PC-9 (cell line): ENCODE measurements around the gene LDHB. TPM values are rescaled to one million over a fixed set of nuclear protein-coding genes. Genes with fewer than 3 reads are reported as not detected.

Source experiments
- BruUV-seq: library from RNA; stranded (reverse); fragments of 400-500 nt; replicated peaks from 2 replicates; lab custom pipeline; 2021; lab: Mats Ljungman, UMichigan
- CTCF ChIA-PET: fragments of 300-600 bp; sonication (Branson Sonifier 250); formaldehyde crosslinking; loops from one replicate; lab custom pipeline; 2022; ENCODE audit warnings: antibody characterized with exemption; lab: Charles Lee
- POLR2A ChIA-PET: fragments of 300-600 bp; sonication (Branson Sonifier 250); formaldehyde crosslinking; loops from one replicate; lab custom pipeline; 2022; ENCODE audit warnings: antibody characterized with exemption; ENCODE audit not compliant: unreplicated experiment; lab: Charles Lee
- DNase-seq, 2 experiments: peaks; one replicate each; pipeline versions ENCODE4 v3.0.0 to v3.0.0-alpha.2; 2015 to 2022; ENCODE audit warnings: mixed read lengths in 1 of 2
- H2AFZ ChIP-seq: fragments of 200-600 bp; sonication (generic); 2 replicates; pipeline ENCODE4 v1.8.1; 2017; ENCODE audit warnings: antibody characterized with exemption
- H3F3A ChIP-seq: fragments of 200-600 bp; sonication (generic); 2 replicates; pipeline ENCODE4 v1.8.1; 2017; ENCODE audit warnings: antibody characterized with exemption, mild to moderate bottlenecking, low read depth; ENCODE audit not compliant: insufficient read depth
- H3K27ac ChIP-seq: fragments of 200-600 bp; sonication (generic); 2 replicates; pipeline ENCODE4 v1.6.1; 2016; ENCODE audit warnings: mixed run types
- H3K27me3 ChIP-seq: fragments of 200-600 bp; sonication (generic); 2 replicates; pipeline ENCODE4 v1.6.1; 2016; ENCODE audit warnings: low read depth, mixed run types; ENCODE audit not compliant: insufficient read depth
- H3K36me3 ChIP-seq: fragments of 200-600 bp; sonication (generic); 2 replicates; pipeline ENCODE4 v1.6.1; 2016; ENCODE audit warnings: low read depth, mixed run types
- H3K4me1 ChIP-seq: fragments of 200-600 bp; sonication (generic); replicated peaks from 2 replicates; pipeline ENCODE4 v1.6.1; 2016; ENCODE audit warnings: mixed run types; ENCODE audit not compliant: insufficient read depth
- H3K4me2 ChIP-seq: fragments of 200-600 bp; sonication (generic); 2 replicates; pipeline ENCODE4 v1.6.1; 2017; ENCODE audit warnings: mixed run types
- H3K4me3 ChIP-seq: fragments of 200-600 bp; sonication (generic); 2 replicates; pipeline ENCODE4 v1.6.1; 2016; ENCODE audit warnings: mixed run types
- H3K79me2 ChIP-seq: fragments of 200-600 bp; sonication (generic); 2 replicates; pipeline ENCODE4 v1.6.1; 2017; ENCODE audit warnings: low read depth, mixed run types
- H3K9me2 ChIP-seq: fragments of 200-600 bp; sonication (generic); 2 replicates; pipeline ENCODE4 v1.8.1; 2017; ENCODE audit warnings: mild to moderate bottlenecking; ENCODE audit not compliant: insufficient read depth
- H3K9me3 ChIP-seq: fragments of 200-600 bp; sonication (generic); 2 replicates; pipeline ENCODE4 v1.8.1; 2016; ENCODE audit warnings: low read depth; ENCODE audit not compliant: insufficient read depth
- H4K20me1 ChIP-seq: fragments of 200-600 bp; sonication (generic); 2 replicates; pipeline ENCODE4 v1.8.1; 2017; ENCODE audit not compliant: insufficient read depth
- CTCF ChIP-seq: fragments of 200-600 bp; sonication (generic); conservative IDR thresholded peaks from 2 replicates; pipeline ENCODE4 v1.6.1; 2017; ENCODE audit warnings: mixed run types, antibody characterized with exemption, mild to moderate bottlenecking, moderate library complexity
- EZH2 ChIP-seq: fragments of 200-600 bp; sonication (generic); IDR thresholded peaks from 2 replicates; pipeline ENCODE4 v1.8.0; 2017; ENCODE audit warnings: antibody characterized with exemption, low read depth
- intact Hi-C: fragments of 100-400 bp; cut with micrococcal nuclease; formaldehyde crosslinking; loops from one replicate; pipeline ENCODE4 v1.10.0; 2022; ENCODE audit not compliant: unreplicated experiment
- total RNA-seq: library from RNA; stranded (reverse); gene quantifications from 2 replicates; pipeline ENCODE4 v1.2.3, GENCODE V29; 2021

Gene LDHB
- total RNA-seq, 1 experiment from 2014 or later, result 994 TPM

GRCh38 chr12:21683115-21683514 is 25.5 kb upstream of the LDHB start:
- no peaks in the 10 kb centered on the region; the same call in 1 of the 2 replicates for H4K20me1 ChIP-seq
- CTCF ChIA-PET, result no interaction called here
- H3K79me2 ChIP-seq, result no peaks in the 10 kb centered on the region
- BruUV-seq, result no TSS peak
- intact Hi-C loops, result loop anchor here (5.0 to 10.0 kb wide), 3 partner anchors 371 to 1038 kb away; no protein-coding TSS in a partner anchor
- no peaks in the 10 kb centered on the region for H3K36me3 ChIP-seq
- H3F3A ChIP-seq, result no peaks in the 10 kb centered on the region
- TF ChIP-seq CTCF, result no peak
- no peak for TF ChIP-seq EZH2
- H3K27ac ChIP-seq, result no peak overlapping the region
- H3K9me2 ChIP-seq, result no peaks in the 10 kb centered on the region
- H2AFZ ChIP-seq, result no peak overlapping the region
- H3K4me2 ChIP-seq, result no peak overlapping the region
- H3K4me1 ChIP-seq, result no peaks in the 10 kb centered on the region
- no peaks in the 10 kb centered on the region for H3K9me3 ChIP-seq
- POLR2A ChIA-PET, result no interaction called here
- DNase-seq, result no peak
- H3K4me3 ChIP-seq, result no peak overlapping the region
- no peaks in the 10 kb centered on the region for H3K27me3 ChIP-seq

GRCh38 chr12:21678959-21679358 is 21.3 kb upstream of the LDHB start:
- H3K27ac ChIP-seq, result no peak overlapping the region
- no peak for DNase-seq
- H3K79me2 ChIP-seq, result no peaks in the 10 kb centered on the region
- POLR2A ChIA-PET, result interaction anchor here (0.7 kb wide), 1 partner anchor 361 kb away, joined by 4 read pairs; no protein-coding TSS in a partner anchor
- no peaks in the 10 kb centered on the region for H4K20me1 ChIP-seq
- H3K4me1 ChIP-seq, result no peaks in the 10 kb centered on the region
- H3K36me3 ChIP-seq, result no peaks in the 10 kb centered on the region
- H3K27me3 ChIP-seq, result no peaks in the 10 kb centered on the region
- intact Hi-C loops, result no loop called here
- H3K9me3 ChIP-seq, result no peaks in the 10 kb centered on the region
- H3F3A ChIP-seq, result no peaks in the 10 kb centered on the region
- CTCF ChIA-PET, result no interaction called here
- no peaks in the 10 kb centered on the region for H3K9me2 ChIP-seq
- no peak for TF ChIP-seq EZH2
- TF ChIP-seq CTCF, result no peak
- no peak overlapping the region for H3K4me2 ChIP-seq
- no peak overlapping the region for H2AFZ ChIP-seq
- no peak overlapping the region for H3K4me3 ChIP-seq
- BruUV-seq, result no TSS peak

GRCh38 chr12:21677622-21678277 is 20.1 kb upstream of the LDHB start:
- H3K36me3 ChIP-seq, result no peaks in the 10 kb centered on the region

More at GRCh38 chr12:21677622-21678277, 20.1 kb upstream of the LDHB start:
- H3F3A ChIP-seq, result no peaks in the 10 kb centered on the region
- no peak overlapping the region for H3K27ac ChIP-seq
- no peaks in the 10 kb centered on the region for H3K9me2 ChIP-seq
- H3K9me3 ChIP-seq, result no peaks in the 10 kb centered on the region
- POLR2A ChIA-PET, result interaction anchor here (0.7 kb wide), 1 partner anchor 172 kb away, joined by 3 read pairs; no protein-coding TSS in a partner anchor
- no peak overlapping the region for H3K4me3 ChIP-seq
- no peaks in the 10 kb centered on the region for H3K79me2 ChIP-seq
- no peak for TF ChIP-seq EZH2
- TF ChIP-seq CTCF, result no peak
- intact Hi-C loops, result no loop called here
- no peak overlapping the region for H2AFZ ChIP-seq
- H3K27me3 ChIP-seq, result no peaks in the 10 kb centered on the region
- H4K20me1 ChIP-seq, result no peaks in the 10 kb centered on the region
- CTCF ChIA-PET, result no interaction called here
- H3K4me2 ChIP-seq, result no peak overlapping the region
- H3K4me1 ChIP-seq, result no peaks in the 10 kb centered on the region; the same call in 1 of the 2 replicates
- no peak for DNase-seq
- no TSS peak for BruUV-seq
